Astrocyte of the spinal cord (primary cell): ENCODE results near the gene ELANE.

Experiments
- DNase-seq: peaks from one replicate; pipeline ENCODE4 v3.0.0; 2011; ENCODE audit warnings: low read depth, low spot score
- H3K4me3 ChIP-seq: 2 replicates; pipeline ENCODE4 v1.5.1; 2011; ENCODE audit warnings: low read depth, mild to moderate bottlenecking, low read length, moderate library complexity
- CTCF ChIP-seq: IDR thresholded peaks from 2 replicates; pipeline ENCODE4 v1.5.1; 2012; ENCODE audit warnings: low read depth, mild to moderate bottlenecking, low read length, inconsistent platforms
- in situ Hi-C: cut with HindIII; loops from 2 replicates; pipeline ENCODE4 v1.10.0; 2017; ENCODE audit warnings: low sequenced_read_pairs

ELANE gene

GRCh38 chr19:901216-902092 is 49.4 kb downstream of the ELANE start:
- DNase-seq, result no peak
- no peak overlapping the region for H3K4me3 ChIP-seq
- no peak for TF ChIP-seq CTCF
- in situ Hi-C loops, result no loop called here

GRCh38 chr19:902093-902370 is 49.9 kb downstream of the ELANE start:
- TF ChIP-seq CTCF, result no peak
- in situ Hi-C loops, result no loop called here
- DNase-seq, result no peak
- no peak overlapping the region for H3K4me3 ChIP-seq

GRCh38 chr19:902446-903226 is 50.5 kb downstream of the ELANE start:
- DNase-seq, result no peak
- H3K4me3 ChIP-seq, result no peak overlapping the region

GRCh38 chr19:903266-903797 is 51.2 kb downstream of the ELANE start:
- TF ChIP-seq CTCF, result no peak
- peak; percentile 41 for DNase-seq
- in situ Hi-C loops, result no loop called here
- H3K4me3 ChIP-seq, result no peak overlapping the region

More at GRCh38 chr19:902446-903226, 50.5 kb downstream of the ELANE start:
- in situ Hi-C loops, result no loop called here
- TF ChIP-seq CTCF, result no peak

- H3K4me3 ChIP-seq, result no peak overlapping the region
- TF ChIP-seq CTCF, result no peak
- no peak for DNase-seq
- in situ Hi-C loops, result no loop called here
Observed at GRCh38 chr19:904545-904944, 52.4 kb downstream of the ELANE start.
